Pericardium fibroblast (primary cell): ENCODE data around the gene SMKR1. TPM values are rescaled to one million over a fixed set of nuclear protein-coding genes. Genes with fewer than 3 reads are reported as not detected.

ENCODE experiments used
- total RNA-seq: library from RNA; depleted of rRNA; stranded (reverse); fragments of >200 nt; gene quantifications from 2 replicates; pipeline ENCODE4 v1.2.3, GENCODE V29; 2015

The SMKR1 gene
- total RNA-seq: not detected in 2 replicates

GRCh38 chr7:129501760-129502707 lies at the start of gene SMKR1:
TSS of gene SMKR1 (plus strand) at chr7:129502531. CDS start at chr7:129502825, 294 bp downstream.

Other genes starting within 250 kb of the SMKR1 start
- 2.6 and 7.0 TPM in 2 replicates for gene STRIP2, start 68.1 kb upstream of the SMKR1 start, total RNA-seq
- gene NRF1, start 109.2 kb downstream of the SMKR1 start, total RNA-seq: 3.3 and 7.3 TPM in 2 replicates